Hindlimb muscle (tissue), 1 donor: ENCODE results near the gene LSAMP. TPM values are rescaled to one million over a fixed set of nuclear protein-coding genes. Genes with fewer than 3 reads are reported as not detected.

Experiments
- DNase-seq: peaks from one replicate; pipeline ENCODE4 v3.0.0-alpha.2; 2013
- polyA plus RNA-seq: library from polyadenylated mRNA; unstranded; fragments of 120-200 nt; gene quantifications from one replicate; pipeline ENCODE4 v1.2.1, GENCODE V29; 2013; ENCODE audit not compliant: insufficient read length

LSAMP gene
- polyA plus RNA-seq, 1 donor: 8.6 TPM

DNA sequence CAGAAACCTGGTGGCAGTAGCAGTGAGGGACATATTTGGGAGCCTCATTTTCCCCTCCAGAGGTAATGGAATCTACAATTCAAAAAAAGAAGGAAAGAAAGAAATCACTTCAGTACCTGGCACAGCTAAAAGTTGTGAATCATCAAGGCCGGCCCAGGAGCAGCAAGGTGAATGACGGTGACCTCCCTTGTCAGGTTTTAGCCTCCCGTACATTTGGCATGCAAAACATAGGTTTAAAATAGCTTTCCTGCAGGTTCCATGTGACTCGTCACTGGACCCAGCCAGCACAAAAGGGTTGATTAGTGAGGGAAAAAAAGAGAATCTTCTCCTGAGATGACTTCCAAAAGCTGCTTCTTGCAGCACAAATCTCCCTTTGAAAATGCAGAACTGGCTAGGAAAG lies 394.2 kb downstream of the LSAMP start:
- no peak for DNase-seq

DNA sequence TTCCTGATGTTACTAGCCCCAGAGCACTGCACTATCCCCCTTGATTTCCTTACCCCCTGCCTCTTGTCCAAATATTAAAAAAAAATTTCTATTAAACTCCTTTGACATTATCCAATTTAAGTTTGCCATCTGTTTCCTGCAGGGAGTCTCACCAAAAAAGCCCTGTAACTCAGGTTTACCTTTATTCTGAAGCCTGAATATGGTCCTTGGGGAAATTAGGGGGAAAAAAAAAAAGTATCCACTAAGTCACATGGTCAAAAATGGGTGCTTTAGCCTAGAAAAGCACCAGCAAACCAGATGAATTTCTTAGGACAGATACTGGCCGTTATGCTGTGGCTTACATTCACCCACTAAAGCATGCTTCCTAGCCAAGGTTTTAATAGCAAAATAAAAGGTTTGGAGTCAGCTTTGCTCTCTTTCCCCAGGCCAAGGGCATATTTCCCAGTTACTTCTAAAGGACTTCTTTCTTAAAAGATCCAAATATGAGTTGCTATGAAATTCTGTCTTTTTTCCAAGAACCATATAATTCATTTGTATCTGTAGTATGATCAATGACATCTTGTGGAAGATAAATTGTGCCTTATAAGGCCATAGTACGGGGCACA lies 394.9 kb downstream of the LSAMP start:
- DNase-seq: peak; percentile 28

DNA sequence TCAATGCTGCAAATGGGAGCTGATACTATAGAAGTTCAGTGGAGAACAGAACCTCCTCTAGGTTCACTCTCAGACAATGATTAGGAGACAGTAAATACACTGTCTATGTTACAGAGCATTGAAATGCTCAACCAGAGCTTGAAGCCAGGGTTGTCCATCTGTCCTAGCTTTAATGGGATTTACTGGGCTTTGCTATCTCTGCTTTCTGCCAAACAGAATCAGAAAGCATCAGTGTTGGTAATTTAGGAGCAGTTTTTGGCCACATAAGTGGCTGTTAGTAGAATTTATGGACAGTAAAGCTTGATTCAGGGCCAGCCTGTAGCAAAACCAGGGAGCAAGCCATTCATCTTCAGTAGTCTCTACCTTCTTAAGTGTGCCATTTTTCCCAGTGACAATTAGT lies 396.3 kb downstream of the LSAMP start:
- no peak for DNase-seq

DNA sequence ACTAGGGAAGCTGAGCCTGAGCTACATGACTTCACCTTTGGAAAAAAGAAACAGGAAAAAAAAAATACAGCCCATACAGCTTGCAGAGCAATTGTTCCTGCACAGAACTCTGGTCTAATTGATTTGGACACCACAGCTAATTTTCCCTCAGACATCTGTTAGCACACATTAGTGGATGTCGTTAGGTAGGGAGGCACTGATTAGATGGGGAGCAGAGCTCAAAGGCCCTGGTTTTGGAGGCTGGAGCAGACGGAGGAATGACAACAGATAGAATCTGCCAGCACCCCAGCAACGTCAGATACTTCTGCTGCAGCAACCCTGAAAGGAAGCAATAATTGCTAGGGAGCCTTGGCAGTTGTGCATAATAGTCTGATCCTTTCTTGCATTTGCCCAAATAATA lies 398.9 kb downstream of the LSAMP start:
- DNase-seq: no peak

DNA sequence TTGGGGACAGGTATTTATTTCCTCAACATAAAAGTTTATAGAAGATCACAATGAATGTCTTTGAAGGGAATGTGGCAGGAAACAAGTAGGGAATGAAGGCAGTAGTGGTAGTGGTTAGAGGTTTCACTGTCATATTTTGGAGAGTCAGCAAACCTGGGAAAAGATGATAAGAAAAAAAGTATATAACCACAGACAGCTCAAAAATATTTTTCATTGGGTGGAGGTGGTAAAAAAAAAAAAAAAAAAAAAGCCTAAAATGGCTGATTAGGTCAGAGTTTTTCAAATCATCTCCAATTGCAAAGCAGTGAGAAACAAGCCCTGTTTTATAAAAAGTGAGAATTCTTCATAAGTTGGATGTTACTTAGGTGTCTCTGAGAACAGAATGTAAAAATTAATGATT lies 400.0 kb downstream of the LSAMP start:
- no peak for DNase-seq

DNA sequence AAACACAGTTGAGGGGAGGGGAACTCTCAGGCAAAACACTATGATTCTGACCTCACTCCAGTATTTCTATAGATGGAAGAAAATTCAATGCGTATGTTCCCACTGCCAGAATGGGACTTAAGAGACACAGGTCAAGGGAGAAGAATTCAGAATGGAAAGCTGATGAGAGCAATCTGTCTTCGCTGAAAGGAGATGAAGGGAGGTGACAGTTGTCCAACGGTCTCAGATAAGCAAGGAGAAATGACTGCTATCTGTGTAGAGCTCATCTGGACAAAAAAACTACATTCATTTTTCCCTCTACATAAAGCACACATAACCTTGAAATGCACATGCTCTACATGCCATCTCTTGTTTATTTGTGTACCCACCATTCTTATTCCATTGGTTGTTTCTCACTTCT lies 405.1 kb downstream of the LSAMP start:
- no peak for DNase-seq

DNA sequence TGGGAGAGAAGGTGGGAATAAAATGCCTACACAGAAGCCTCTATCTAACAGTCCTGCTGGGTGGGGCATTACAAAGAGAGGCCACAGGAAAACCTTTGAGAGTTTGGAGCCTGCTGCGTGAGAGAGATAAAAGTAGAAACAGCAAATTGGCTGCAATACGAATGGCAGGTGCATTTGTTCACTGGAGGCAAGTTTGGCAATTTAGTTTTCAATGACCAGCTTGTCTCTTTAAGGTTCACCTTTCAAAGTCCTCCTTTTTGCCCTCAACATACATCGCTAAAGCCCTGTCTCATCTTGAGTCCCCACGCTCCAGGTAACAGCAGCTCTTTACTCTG lies 405.7 kb downstream of the LSAMP start:
- DNase-seq: no peak

DNA sequence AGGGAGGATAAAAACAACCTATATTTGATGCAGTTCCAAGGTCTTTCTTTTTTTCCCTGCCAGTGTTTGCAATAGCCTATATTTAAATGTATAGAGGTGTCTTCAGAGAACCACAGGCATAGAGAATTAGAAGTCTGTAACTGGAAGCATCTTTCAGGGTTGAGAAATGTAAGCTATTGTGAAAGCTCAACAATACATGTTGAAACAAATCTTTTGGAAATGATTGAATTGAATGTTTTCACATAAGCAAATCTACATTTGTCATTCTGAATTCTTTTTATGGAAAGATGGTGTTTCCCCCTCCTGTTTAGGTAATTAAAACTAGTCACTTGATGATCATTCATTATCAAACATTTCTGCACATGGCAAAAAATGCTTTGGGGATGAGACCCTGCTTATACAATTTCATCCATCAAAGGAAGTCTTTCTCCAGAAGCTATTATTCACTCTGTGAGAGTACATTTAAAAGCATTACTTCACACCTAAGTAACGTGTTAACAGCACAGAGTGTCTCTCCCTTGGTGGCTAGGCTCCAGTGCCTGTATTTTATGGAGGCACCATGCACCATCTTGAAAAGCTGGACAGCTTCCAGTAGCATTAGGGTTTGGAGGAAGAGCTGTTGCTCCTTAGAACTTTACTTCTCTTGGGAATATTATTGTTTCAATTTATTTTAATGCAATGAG lies 406.2 kb downstream of the LSAMP start:
- no peak for DNase-seq

DNA sequence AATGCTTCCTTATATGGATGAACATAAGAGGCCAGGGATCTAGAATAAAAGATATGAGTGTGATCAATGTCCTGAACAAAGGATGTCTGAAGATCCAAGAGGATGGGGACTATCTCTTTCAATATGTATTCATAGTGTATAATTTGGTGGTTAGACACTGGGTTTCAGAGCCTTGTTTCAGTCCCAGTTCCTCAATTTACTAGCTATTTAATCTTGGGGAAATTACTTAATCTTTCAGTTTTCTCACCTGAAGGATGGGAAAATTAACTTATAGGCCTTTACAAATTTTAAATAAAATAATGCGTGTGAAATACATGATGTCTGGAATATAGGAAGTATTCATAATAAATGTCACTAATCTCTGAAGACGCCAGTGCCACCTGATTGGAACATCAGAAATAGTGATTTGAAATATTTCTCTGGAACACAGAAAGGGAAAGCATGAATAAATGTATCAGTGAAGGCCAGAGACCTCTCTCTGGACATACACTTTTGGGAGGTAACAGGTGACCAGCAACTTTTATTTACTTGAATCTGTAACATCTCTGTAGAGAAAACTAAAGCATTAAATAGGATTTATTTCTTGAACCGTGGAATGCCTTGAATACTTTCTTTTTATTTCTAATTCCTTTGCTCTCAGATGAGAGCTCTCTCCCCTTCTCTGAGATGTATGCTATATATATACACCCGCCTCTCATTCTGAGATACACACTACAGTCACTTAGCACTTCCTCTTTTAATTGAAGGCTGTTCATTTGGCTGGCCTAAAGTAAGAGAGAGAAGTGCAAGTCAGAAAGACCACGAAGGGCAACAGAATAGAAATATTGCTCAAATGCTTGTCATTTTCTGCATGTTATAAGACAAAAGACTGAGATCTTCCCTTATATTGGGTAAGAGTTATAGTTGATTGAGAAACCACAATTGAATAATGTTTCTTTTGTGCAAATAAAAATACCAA lies 407.1 kb downstream of the LSAMP start:
- no peak for DNase-seq

DNA sequence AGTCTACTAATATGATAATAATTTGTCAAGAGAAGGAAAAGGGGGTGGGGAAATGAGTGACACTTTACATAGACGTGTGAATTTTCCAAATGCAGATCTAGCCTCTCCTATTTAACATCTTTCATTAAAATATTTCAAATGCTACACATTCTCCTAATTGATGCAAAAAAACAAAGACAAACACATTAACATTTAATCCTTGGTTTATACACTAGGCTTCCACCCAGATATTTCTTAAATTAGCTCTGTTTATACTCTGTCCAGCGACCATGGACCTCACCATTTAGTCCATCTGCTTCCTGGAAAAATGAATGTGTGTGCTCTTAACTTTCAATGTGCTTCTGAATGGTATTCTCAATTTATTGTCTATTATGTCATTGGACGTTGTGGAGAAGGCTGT lies 409.9 kb downstream of the LSAMP start:
- no peak for DNase-seq

DNA sequence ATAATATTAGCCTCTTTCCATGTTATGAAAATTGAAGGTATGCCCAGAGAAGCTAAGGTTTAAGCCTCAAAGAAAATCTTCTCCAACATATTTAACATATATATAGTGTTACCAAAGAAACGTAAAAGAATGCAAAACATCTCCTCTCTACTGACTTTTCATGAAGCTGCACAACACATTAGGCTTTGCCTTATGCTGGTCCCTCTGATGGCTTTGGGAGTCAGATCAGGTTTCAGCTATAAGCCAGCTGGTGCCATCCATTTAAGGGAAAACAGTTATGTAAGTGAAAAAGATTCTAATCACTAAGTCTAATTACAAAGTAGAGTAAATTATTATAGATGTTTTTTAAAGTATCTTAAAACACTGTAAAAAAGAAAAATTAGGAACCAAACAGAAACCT lies 410.5 kb downstream of the LSAMP start:
- DNase-seq: no peak

DNA sequence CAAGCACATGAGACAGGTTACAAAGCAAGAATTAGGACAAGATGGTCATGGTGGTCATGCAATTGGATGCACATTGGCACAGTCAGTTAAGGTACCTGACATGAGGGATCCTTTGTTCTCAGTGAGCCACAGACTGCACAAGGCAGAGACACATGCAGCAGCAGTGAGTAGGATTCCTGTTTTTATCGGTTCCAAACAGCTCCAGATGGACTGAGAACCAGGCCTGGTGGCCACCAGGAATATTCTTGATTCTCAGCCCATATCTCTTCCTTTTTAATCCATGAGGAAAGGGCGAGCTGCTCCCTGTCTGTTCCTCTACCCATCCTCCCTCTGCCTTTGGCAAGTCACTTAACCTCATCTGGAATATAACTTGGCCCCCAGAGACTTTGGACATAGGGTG lies 411.2 kb downstream of the LSAMP start:
- DNase-seq: no peak

DNA sequence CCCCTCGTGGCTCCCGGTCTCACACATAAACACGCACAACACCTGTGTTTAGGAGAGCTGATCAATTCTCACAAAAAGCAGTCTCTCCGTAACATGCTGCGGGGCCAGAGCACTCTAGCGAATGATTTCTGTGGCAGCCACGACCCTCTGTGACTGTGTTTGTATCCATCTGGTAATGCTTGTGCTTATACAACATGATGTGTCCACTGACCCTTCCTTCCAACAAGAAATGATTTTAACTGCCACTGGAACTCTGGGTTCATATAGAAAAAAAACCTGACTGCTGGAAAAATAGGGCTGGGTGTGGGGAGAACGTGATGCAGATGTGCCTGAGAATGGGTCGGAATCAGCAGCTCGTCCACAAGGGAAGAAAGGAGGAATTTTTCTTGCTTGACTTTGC lies 411.8 kb downstream of the LSAMP start:
- no peak for DNase-seq

DNA sequence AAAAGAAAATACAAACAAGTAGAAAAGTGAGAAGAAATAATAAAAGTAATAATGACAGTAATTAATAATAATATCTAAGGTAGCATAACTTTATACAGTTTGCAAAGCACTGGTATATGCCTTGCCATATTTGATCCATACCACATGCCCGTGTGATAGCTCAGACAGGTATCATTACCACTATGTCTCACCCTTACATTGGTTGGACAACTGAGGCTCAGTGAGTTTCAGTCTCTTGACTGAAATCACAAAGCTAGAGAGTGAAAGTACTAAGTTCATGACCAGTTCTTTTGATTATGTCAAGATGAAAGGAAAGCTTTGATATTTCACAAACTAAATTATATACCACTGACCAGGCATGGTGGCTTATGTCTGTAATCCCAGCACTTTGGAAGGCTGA lies 413.1 kb downstream of the LSAMP start:
- no peak for DNase-seq

DNA sequence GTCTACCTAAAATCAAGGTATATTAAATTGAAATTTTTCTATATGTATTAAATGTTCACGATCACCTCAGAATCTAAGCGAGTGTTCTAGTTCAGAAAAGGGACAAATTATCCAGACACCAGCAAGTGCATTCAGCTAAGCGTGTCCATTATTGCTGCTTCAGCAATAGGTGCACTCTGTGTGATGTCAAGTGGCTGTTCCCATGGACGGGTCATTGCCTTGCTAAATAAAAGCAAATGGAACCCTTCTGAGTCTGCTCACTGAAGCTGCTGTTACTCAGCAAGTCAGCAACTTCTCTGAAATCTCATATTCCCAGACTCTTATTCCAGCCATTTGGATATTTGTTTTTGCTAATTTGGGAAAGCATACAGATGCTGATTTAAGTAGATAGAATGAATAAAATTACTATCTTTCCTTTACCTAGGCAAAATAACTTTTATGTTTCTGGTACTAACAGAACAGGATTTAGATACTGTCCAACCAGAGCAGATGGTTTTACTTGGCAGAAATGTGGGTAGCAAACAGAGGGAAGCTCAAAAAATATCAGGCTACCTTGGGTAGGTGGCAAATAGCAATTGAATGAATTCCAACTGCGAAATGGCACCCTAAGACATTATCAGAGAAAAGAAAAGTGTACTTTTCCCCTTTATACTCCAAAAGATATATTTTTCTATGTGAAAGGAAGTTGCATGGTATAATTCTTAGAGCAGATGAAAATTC lies 415.0 kb downstream of the LSAMP start:
- DNase-seq: no peak

DNA sequence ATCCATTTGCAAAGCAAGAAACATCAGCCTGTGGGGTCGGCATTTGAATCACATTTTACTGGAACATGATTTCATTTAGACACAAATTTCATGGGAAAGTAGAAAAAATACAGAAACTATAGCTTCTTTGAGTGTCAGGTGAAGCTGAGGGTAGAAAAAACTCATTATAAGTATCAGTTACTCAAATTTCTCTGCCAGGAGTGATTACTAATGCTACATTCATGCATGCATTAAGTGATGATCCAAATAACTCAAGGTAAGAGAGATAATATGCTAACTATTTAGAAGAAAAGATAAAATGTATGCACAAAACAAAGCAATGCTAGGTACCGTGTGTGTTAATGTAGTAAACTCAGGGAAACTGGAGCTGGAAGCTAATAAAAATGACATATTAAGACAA lies 416.0 kb downstream of the LSAMP start:
- DNase-seq: no peak

DNA sequence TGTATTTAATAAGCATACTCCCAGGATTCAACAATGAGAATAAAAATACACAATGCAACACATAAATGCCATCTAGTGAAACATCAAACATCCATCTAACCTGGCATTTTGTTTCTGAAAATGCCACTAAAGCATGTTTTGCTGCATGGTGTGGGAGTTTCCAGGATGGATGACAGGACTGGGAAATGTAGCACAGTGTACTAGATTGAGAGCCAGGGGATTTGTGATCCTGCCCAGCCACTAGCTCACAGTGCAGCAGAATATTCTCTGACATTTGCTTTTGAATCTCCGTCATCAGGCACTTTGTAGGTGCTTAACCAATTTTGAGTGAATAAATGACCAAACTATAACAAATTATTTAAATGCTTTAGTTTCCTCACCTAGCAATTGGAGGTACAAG lies 417.1 kb downstream of the LSAMP start:
- no peak for DNase-seq

DNA sequence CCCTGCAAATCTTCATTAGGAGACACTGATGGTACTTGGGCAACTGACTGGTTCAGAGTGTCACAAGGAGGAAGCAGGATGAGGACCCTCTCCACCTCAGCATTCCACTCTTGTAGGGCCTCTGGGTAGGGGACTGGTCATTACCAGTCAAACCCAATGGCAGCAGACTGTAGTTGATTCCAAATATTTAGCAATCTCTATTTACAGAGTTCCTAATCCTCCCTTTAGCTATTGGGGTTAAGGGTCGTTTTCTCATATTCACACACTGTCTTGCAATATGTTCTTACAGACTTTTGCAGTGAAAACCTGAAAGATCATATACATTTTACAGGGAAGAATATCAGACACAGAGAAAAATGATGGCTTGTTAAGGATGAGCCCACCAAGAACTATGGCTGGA lies 424.3 kb downstream of the LSAMP start:
- DNase-seq: no peak

DNA sequence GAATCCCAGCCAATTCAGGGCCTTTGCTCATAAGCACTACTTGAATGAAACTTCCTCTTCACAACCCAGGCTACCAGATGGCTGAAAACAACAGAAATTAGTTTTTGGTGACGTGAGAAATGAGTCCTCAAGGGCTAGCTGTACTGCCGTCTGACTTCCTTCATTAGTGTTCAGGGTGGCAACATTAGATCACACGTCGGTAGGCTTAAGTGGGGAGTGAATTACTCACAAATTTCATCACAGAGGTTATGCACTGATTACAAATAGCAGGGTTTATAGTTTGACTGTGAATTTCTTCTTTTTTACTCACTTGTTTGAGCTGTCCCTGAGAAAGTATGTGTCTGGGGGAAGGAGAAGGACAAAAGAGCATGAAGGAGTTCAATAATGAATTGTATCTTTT lies 424.8 kb downstream of the LSAMP start:
- no peak for DNase-seq

DNA sequence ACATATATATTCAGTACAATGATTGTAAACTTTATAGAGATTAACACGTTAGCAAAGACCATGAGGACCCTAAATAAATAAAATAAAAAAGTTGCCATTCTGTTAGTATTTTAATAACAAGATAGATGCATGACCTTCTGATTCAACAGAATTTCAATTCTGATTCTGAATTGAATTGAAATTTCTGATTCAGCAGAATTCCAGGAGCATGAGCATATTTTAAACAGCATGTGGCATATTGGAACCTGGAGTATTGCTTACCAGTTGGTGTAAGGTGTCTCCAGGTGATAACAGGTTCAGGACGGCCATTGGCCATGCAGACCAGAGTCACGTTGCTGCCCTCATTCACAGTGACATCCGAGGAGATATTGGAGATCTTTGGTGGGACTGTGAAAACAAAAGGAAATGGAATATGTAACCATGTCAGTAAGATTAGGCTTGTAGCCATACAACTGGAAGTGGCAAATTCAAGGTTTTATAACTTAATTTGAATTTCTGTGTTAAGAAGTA lies 426.0 kb downstream of the LSAMP start:
- DNase-seq: no peak

DNA sequence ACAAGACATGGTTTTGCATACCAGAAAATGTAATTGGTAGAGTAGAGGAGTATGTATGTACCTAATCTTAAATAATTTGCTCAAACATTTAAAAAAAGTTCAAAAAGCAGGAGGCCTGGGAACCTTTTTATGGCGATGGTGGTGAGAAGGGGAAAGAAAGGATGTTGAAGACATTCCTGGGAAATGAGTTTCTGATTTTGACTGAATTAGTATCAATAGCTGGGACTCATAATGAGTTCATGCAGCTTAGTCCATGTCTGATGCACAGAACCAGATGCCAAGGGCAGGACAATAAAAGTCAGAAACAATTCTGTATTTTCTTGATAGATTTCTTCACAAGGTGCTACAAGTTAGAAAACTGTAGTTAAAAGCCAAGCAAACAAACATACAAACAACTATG lies 426.6 kb downstream of the LSAMP start:
- no peak for DNase-seq

DNA sequence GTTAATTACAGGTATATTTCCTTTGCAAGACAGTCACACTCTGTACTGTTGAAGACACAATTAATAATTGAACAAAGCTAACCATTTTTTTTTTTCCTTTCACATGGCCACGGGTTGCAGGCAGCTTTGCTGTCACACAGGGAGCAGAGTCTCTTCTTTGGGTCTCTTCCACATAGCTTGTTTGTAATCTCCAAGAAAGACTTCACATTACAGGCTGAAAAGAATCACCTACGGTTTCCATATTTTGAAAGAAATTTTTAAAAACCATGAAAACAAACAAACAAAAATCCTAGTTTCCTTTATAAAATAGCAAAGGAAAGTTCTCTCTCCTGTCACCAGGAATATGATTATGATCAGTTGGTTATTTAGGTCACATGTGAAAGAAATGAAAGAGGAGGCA lies 429.4 kb downstream of the LSAMP start:
- DNase-seq: no peak

DNA sequence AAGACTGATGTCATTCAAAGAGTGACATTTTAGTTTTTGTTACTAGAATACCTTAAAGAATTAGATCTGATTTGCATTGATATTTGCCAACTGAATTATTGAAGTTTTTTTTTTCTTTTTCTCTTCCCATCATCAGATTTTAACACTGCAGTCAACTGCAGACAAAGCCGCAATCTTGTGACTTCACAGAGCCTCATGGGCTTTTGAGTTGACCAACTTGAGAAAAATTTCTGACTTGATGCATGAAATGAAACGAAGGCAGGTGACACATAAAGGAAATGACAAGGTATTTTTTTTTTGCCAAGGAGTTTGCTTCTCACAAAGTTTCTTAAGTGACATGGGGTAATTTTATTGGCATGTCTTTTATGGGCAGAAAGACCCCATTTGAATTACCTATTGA lies 438.3 kb downstream of the LSAMP start:
- no peak for DNase-seq
